Nephron progenitor cell (in vitro differentiated cells): ENCODE measurements around the gene GRAMD2A.

Experiments used
- DNase-seq: peaks from one replicate; pipeline ENCODE4 v3.0.0; 2021
- H3K27ac Mint-ChIP-seq: 2 replicates; pipeline ENCODE4 v1.8.0; 2021; ENCODE audit warnings: mild to moderate bottlenecking, moderate library complexity, mixed read lengths
- H3K27me3 Mint-ChIP-seq: 2 replicates; pipeline ENCODE4 v1.8.0; 2021; ENCODE audit warnings: mild to moderate bottlenecking, low read depth, mixed read lengths; ENCODE audit not compliant: poor library complexity
- H3K36me3 Mint-ChIP-seq: 2 replicates; pipeline ENCODE4 v1.8.0; 2021; ENCODE audit warnings: low read depth, mixed read lengths
- H3K4me1 Mint-ChIP-seq: 2 replicates; pipeline ENCODE4 v1.8.0; 2021; ENCODE audit warnings: mixed read lengths
- H3K4me3 Mint-ChIP-seq: 2 replicates; pipeline ENCODE4 v1.8.0; 2021; ENCODE audit warnings: mild to moderate bottlenecking, moderate library complexity, mixed read lengths
- H3K9me3 Mint-ChIP-seq: 2 replicates; pipeline ENCODE4 v1.8.0; 2021; ENCODE audit warnings: mild to moderate bottlenecking, moderate library complexity, mixed read lengths
- CTCF ChIP-seq: fragments of 200-600 bp; sonication (generic); IDR thresholded peaks from 2 replicates; pipeline ENCODE4 v1.5.0; 2021; ENCODE audit warnings: antibody characterized with exemption

The GRAMD2A gene

GRCh38 chr15:72118017-72118978, 79.3 kb downstream of the GRAMD2A start, which contains the start of the genes MYO9A and SENP8:
Gene MYO9A (minus strand): TSS chr15:72118150. CDS start chr15:72046563, 71,587 bp downstream.
Gene SENP8 (plus strand): TSS chr15:72118403. CDS start chr15:72139624, 21,221 bp downstream.
- H3K4me1 Mint-ChIP-seq = peaks cover 53% of the 10 kb centered on the region
- H3K36me3 Mint-ChIP-seq = no peaks in the 10 kb centered on the region
- DNase-seq = peak; percentile 98
- H3K9me3 Mint-ChIP-seq = no peaks in the 10 kb centered on the region
- peak within 1 kb of the TSS; percentile 97 for H3K4me3 Mint-ChIP-seq
- H3K27me3 Mint-ChIP-seq = peaks cover 7% of the 10 kb centered on the region
- TF ChIP-seq CTCF = no peak
- peak within 1 kb of the TSS; percentile 97 for H3K27ac Mint-ChIP-seq

GRCh38 chr15:72117486-72118016, 80.0 kb downstream of the GRAMD2A start:
- H3K27ac Mint-ChIP-seq = peak overlapping the region; percentile 93
- no peak for TF ChIP-seq CTCF
- H3K4me1 Mint-ChIP-seq = peaks cover 54% of the 10 kb centered on the region
- H3K9me3 Mint-ChIP-seq = no peaks in the 10 kb centered on the region
- H3K4me3 Mint-ChIP-seq = peak overlapping the region; percentile 97
- H3K27me3 Mint-ChIP-seq = peaks cover 7% of the 10 kb centered on the region
- DNase-seq = peak; percentile 80
- H3K36me3 Mint-ChIP-seq = no peaks in the 10 kb centered on the region

- peak overlapping the region; percentile 97 for H3K4me3 Mint-ChIP-seq
- H3K27ac Mint-ChIP-seq = peak overlapping the region; percentile 93
- peaks cover 54% of the 10 kb centered on the region for H3K4me1 Mint-ChIP-seq
- no peak for TF ChIP-seq CTCF
- H3K9me3 Mint-ChIP-seq = no peaks in the 10 kb centered on the region
- no peak for DNase-seq
- H3K36me3 Mint-ChIP-seq = no peaks in the 10 kb centered on the region
- peaks cover 7% of the 10 kb centered on the region for H3K27me3 Mint-ChIP-seq
These were observed 80.7 kb downstream of the GRAMD2A start for GRCh38 chr15:72116731-72117485.

GRCh38 chr15:72113347-72114031, 84.1 kb downstream of the GRAMD2A start:
- DNase-seq = no peak
- H3K4me1 Mint-ChIP-seq = peaks cover 36% of the 10 kb centered on the region
- peaks cover 5% of the 10 kb centered on the region for H3K9me3 Mint-ChIP-seq
- peaks cover 7% of the 10 kb centered on the region for H3K27me3 Mint-ChIP-seq
- H3K4me3 Mint-ChIP-seq = no peak overlapping the region
- no peaks in the 10 kb centered on the region for H3K36me3 Mint-ChIP-seq
- H3K27ac Mint-ChIP-seq = peak overlapping the region; percentile 15
- no peak for TF ChIP-seq CTCF

GRCh38 chr15:72112805-72113204, 84.8 kb downstream of the GRAMD2A start:
- H3K36me3 Mint-ChIP-seq = no peaks in the 10 kb centered on the region

More at GRCh38 chr15:72112805-72113204, 84.8 kb downstream of the GRAMD2A start:
- DNase-seq = no peak
- peaks cover 35% of the 10 kb centered on the region for H3K4me1 Mint-ChIP-seq
- peaks cover 7% of the 10 kb centered on the region for H3K27me3 Mint-ChIP-seq
- peaks cover 5% of the 10 kb centered on the region for H3K9me3 Mint-ChIP-seq
- no peak for TF ChIP-seq CTCF
- H3K27ac Mint-ChIP-seq = no peak overlapping the region
- H3K4me3 Mint-ChIP-seq = no peak overlapping the region
